ENCODE results near the gene RAPGEF1. TPM values are rescaled to one million over a fixed set of nuclear protein-coding genes. Genes with fewer than 3 reads are reported as not detected.

RAPGEF1 gene
- total RNA-seq, 2 experiments from 2014 or later, result 91.9 to 92.3 TPM

- ChIA-PET CTCF (interaction anchor here (0.7 to 1.1 kb wide), 3 partner anchors 15 to 133 kb away, joined by 3 to 4 read pairs (median 3); no protein-coding TSS in a partner anchor), POLR2A (no interaction called here)
- Mint-ChIP-seq H3K27ac (no peak overlapping the region), H3K27me3 (no peaks in the 10 kb centered on the region), H3K9me3 (no peaks in the 10 kb centered on the region), H3K4me3 (no peak overlapping the region), H3K4me1 (ENCODE audit: low read depth) (no peaks in the 10 kb centered on the region), H3K36me3 (peaks cover 28% of the 10 kb centered on the region)
- no peak for DNase-seq
- intact Hi-C loops (cut with micrococcal nuclease), result no loop called here
These were observed 132.8 kb downstream of the RAPGEF1 start for GRCh38 chr9:131606896-131607567.

GRCh38 chr9:131605770-131606590, 133.9 kb downstream of the RAPGEF1 start:
- CTCF ChIA-PET, result interaction anchor here (0.6 to 1.1 kb wide), 3 partner anchors 22 to 426 kb away, joined by 3 to 4 read pairs (median 3); no protein-coding TSS in a partner anchor
- DNase-seq, result no peak
- Mint-ChIP-seq H3K9me3 (no peaks in the 10 kb centered on the region), H3K4me3 (no peak overlapping the region), H3K4me1 (ENCODE audit: low read depth) (no peaks in the 10 kb centered on the region), H3K27me3 (no peaks in the 10 kb centered on the region), H3K36me3 (peaks cover 29% of the 10 kb centered on the region), H3K27ac (no peak overlapping the region)
- intact Hi-C loops (cut with micrococcal nuclease), result no loop called here
- POLR2A ChIA-PET, result no interaction called here

- peak overlapping the region; percentile 5 for H3K27ac Mint-ChIP-seq
- no peak for DNase-seq
- CTCF ChIA-PET, result no interaction called here
- no peaks in the 10 kb centered on the region for H3K4me1 Mint-ChIP-seq (ENCODE audit: low read depth)
- POLR2A ChIA-PET, result no interaction called here
- H3K9me3 Mint-ChIP-seq, result no peaks in the 10 kb centered on the region
- no peaks in the 10 kb centered on the region for H3K27me3 Mint-ChIP-seq
- H3K36me3 Mint-ChIP-seq, result peaks cover 31% of the 10 kb centered on the region
- H3K4me3 Mint-ChIP-seq, result no peak overlapping the region
- intact Hi-C loops (cut with micrococcal nuclease), result no loop called here
These were observed 136.0 kb downstream of the RAPGEF1 start for GRCh38 chr9:131603711-131604439.

GRCh38 chr9:131603199-131603598, 136.7 kb downstream of the RAPGEF1 start:
- Mint-ChIP-seq H3K27me3 (no peaks in the 10 kb centered on the region), H3K36me3 (peaks cover 34% of the 10 kb centered on the region), H3K4me1 (ENCODE audit: low read depth) (no peaks in the 10 kb centered on the region), H3K9me3 (no peaks in the 10 kb centered on the region), H3K4me3 (no peak overlapping the region), H3K27ac (no peak overlapping the region)
- POLR2A ChIA-PET, result no interaction called here
- CTCF ChIA-PET, result interaction anchor here (0.9 kb wide), 1 partner anchor 153 kb away, joined by 4 read pairs; no protein-coding TSS in a partner anchor
- no peak for DNase-seq
- intact Hi-C loops (cut with micrococcal nuclease), result no loop called here

GRCh38 chr9:131601683-131602181, 138.1 kb downstream of the RAPGEF1 start:
- ChIA-PET CTCF (interaction anchor here (1.2 kb wide), 1 partner anchor 10 kb away, joined by 6 read pairs; no protein-coding TSS in a partner anchor), POLR2A (no interaction called here)
- no peaks in the 10 kb centered on the region for H3K27me3 Mint-ChIP-seq
- no peak overlapping the region for H3K27ac Mint-ChIP-seq
- H3K9me3 Mint-ChIP-seq, result no peaks in the 10 kb centered on the region
- no peak overlapping the region for H3K4me3 Mint-ChIP-seq
- intact Hi-C loops (cut with micrococcal nuclease), result no loop called here
- peaks cover 25% of the 10 kb centered on the region for H3K36me3 Mint-ChIP-seq
- no peaks in the 10 kb centered on the region for H3K4me1 Mint-ChIP-seq (ENCODE audit: low read depth)
- no peak for DNase-seq

- H3K4me1 Mint-ChIP-seq (ENCODE audit: low read depth), result no peaks in the 10 kb centered on the region
- no peak overlapping the region for H3K4me3 Mint-ChIP-seq
- H3K27ac Mint-ChIP-seq, result no peak overlapping the region
- H3K27me3 Mint-ChIP-seq, result no peaks in the 10 kb centered on the region
- intact Hi-C loops (cut with micrococcal nuclease), result no loop called here
- CTCF ChIA-PET, result interaction anchor here (1.8 kb wide), 1 partner anchor 142 kb away, joined by 4 read pairs; no protein-coding TSS in a partner anchor
- no peaks in the 10 kb centered on the region for H3K9me3 Mint-ChIP-seq
- POLR2A ChIA-PET, result no interaction called here
- peaks cover 18% of the 10 kb centered on the region for H3K36me3 Mint-ChIP-seq
- DNase-seq, result no peak
These were observed 141.8 kb downstream of the RAPGEF1 start for GRCh38 chr9:131598121-131598520.

GRCh38 chr9:131597246-131597645, 142.6 kb downstream of the RAPGEF1 start:
- intact Hi-C loops (cut with micrococcal nuclease), result no loop called here
- no peaks in the 10 kb centered on the region for H3K9me3 Mint-ChIP-seq
- no peaks in the 10 kb centered on the region for H3K27me3 Mint-ChIP-seq
- no peak for DNase-seq
- ChIA-PET POLR2A (no interaction called here), CTCF (interaction anchor here (0.6 to 1.8 kb wide), 2 partner anchors 50 to 143 kb away, joined by 4 to 5 read pairs; no protein-coding TSS in a partner anchor)
- peaks cover 1% of the 10 kb centered on the region for H3K4me1 Mint-ChIP-seq (ENCODE audit: low read depth)
- no peak overlapping the region for H3K27ac Mint-ChIP-seq
- no peak overlapping the region for H3K4me3 Mint-ChIP-seq
- peaks cover 15% of the 10 kb centered on the region for H3K36me3 Mint-ChIP-seq

- no peaks in the 10 kb centered on the region for H3K27me3 Mint-ChIP-seq
- ChIA-PET CTCF (no interaction called here), POLR2A (no interaction called here)
- no peak overlapping the region for H3K4me3 Mint-ChIP-seq
- H3K9me3 Mint-ChIP-seq, result no peaks in the 10 kb centered on the region
- H3K4me1 Mint-ChIP-seq (ENCODE audit: low read depth), result peaks cover 10% of the 10 kb centered on the region
- H3K36me3 Mint-ChIP-seq, result peaks cover 13% of the 10 kb centered on the region
- DNase-seq, result no peak
- intact Hi-C loops (cut with micrococcal nuclease), result no loop called here
- H3K27ac Mint-ChIP-seq, result no peak overlapping the region
These were observed 143.5 kb downstream of the RAPGEF1 start for GRCh38 chr9:131596430-131596743.

- Mint-ChIP-seq H3K27me3 (no peaks in the 10 kb centered on the region), H3K9me3 (no peaks in the 10 kb centered on the region), H3K4me3 (no peak overlapping the region), H3K36me3 (peaks cover 13% of the 10 kb centered on the region), H3K27ac (no peak overlapping the region), H3K4me1 (ENCODE audit: low read depth) (peaks cover 15% of the 10 kb centered on the region)
- CTCF ChIA-PET, result no interaction called here
- intact Hi-C loops (cut with micrococcal nuclease), result no loop called here
- POLR2A ChIA-PET, result no interaction called here
- no peak for DNase-seq
These were observed 144.0 kb downstream of the RAPGEF1 start for GRCh38 chr9:131595696-131596429.

GRCh38 chr9:131594906-131595665, 144.8 kb downstream of the RAPGEF1 start:
- POLR2A ChIA-PET, result no interaction called here
- H3K4me1 Mint-ChIP-seq (ENCODE audit: low read depth), result peaks cover 22% of the 10 kb centered on the region
- H3K27ac Mint-ChIP-seq, result no peak overlapping the region
- H3K36me3 Mint-ChIP-seq, result peaks cover 13% of the 10 kb centered on the region
- intact Hi-C loops (cut with micrococcal nuclease), result loop anchor here (5.0 kb wide), 3 partner anchors 47 to 93 kb away; partner anchors contain the start of gene POMT1
- no peak for DNase-seq
- H3K9me3 Mint-ChIP-seq, result no peaks in the 10 kb centered on the region
- CTCF ChIA-PET, result interaction anchor here (7.3 kb wide), 1 partner anchor 145 kb away, joined by 65 read pairs; the partner anchor contains the start of gene RAPGEF1
- no peak overlapping the region for H3K4me3 Mint-ChIP-seq
- no peaks in the 10 kb centered on the region for H3K27me3 Mint-ChIP-seq
